Stimulated activated CD4-positive, alpha-beta T cell treated with anti-CD3 and anti-CD28 coated beads, TNF-alpha, amount 100 ng/mL, for 1 hour (primary cell): Measurements from ENCODE around the gene PSMG3.
A peak's percentile ranks its signal among the peaks of the same experiment; 100 is the strongest.

Source experiments
- DNase-seq, 3 donors: peaks; one replicate each; pipeline ENCODE4 v3.0.0-alpha.2; 2020; ENCODE audit warnings: low read depth in 3 of 3, low spot score in 1 of 3

The PSMG3 gene

GRCh38 chr7:1580422-1581030 is 10.7 kb upstream of the PSMG3 start:
- DNase-seq, result no peak

- DNase-seq, result peak in 2 of 3 donors; percentile 41 to 65
These were observed 9.9 kb upstream of the PSMG3 start for GRCh38 chr7:1579481-1580421.

DNA sequence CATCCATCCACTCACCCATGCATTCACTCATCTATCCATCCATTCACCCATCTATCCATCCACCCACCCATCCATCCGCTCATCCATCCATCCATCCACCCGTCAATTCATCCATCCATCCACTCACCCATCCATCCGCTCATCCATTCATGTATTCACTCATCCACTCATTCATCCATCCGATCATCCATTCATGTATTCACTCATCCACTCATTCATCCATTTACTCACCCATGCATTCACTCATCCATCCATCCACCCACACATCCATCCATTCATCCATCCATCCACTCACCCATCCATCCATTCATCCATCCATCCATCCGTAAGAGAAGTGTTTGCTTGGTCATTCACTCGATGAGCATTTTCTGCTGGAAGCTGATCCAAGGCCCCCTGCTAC is 8.7 kb upstream of the PSMG3 start:
- no peak for DNase-seq

- no peak for DNase-seq
These were observed 6.9 kb upstream of the PSMG3 start for GRCh38 chr7:1576521-1577253.

DNA sequence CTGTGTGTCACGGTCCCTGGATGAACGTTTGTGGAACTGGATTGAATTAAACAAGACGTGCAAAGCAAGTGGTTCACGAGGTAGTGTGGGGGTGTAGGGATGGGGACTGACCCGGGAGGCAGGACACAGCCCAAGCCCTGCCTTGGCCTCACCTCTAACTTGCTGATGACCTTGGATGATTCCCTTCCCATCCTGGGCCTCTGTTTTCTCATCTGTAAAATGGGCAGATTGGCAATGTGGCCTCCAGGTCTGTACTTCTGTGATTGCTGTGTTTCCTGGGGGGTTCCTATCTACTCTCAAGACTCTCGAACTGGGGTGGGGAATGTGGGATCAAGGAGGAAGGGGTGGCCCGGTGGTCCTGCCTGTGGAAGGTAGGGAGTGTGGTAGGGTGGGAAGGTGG is 6.0 kb upstream of the PSMG3 start:
- no peak for DNase-seq

DNA sequence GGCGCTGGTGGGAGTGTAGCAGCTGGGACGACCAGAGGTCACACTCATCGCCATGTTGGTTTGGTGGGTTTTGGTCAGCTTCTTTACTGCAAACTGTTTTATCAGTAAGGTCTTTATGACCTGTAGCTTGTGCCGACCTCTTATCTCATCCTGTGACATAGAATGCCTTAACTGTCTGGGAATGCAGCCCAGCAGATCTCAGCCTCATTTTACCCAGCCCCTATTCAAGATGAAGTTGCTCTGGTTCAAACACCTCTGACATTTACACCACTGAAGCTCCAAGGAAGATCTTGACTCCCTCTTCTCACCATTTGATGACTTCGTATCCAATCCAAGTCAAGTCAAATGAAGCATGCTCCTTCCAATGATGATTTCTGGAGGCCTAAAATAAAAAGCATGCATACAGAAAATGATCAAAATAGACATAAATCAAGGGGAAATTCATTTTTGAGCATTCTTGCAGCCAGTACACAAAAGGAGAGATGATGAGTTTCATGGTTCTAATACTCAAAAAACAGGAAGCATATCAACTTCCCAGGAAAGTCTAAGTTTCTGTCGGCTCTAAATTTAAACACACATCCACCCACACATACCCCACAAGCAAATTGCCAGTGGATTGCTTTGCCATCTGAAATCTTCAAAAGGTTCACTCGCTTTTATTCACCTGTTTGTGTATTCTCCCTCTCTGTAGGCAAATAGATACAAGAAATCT is 2.4 kb upstream of the PSMG3 start:
- DNase-seq, result no peak

GRCh38 chr7:1569440-1569832 is 396 bp downstream of the PSMG3 start:
- DNase-seq, result no peak

DNA sequence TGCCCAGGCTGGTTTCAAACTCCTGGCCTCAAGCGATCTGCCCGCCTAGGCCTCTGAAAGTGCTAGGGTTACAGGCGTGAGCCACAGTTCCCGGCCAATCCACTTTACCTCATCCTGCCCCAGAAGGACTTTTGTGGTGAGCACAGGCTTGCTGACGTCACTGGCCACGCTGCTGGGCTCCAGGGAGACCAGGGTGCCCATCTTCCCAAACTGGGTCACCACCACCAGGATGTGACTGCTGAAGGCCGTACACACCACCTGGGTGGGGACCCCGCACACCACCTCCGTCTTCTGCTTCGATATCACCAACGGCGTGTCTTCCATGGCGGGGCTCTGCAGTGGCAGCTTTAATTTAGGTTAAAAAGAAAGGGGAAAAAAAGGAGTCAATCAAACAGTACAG is 816 bp downstream of the PSMG3 start:
- no peak for DNase-seq

DNA sequence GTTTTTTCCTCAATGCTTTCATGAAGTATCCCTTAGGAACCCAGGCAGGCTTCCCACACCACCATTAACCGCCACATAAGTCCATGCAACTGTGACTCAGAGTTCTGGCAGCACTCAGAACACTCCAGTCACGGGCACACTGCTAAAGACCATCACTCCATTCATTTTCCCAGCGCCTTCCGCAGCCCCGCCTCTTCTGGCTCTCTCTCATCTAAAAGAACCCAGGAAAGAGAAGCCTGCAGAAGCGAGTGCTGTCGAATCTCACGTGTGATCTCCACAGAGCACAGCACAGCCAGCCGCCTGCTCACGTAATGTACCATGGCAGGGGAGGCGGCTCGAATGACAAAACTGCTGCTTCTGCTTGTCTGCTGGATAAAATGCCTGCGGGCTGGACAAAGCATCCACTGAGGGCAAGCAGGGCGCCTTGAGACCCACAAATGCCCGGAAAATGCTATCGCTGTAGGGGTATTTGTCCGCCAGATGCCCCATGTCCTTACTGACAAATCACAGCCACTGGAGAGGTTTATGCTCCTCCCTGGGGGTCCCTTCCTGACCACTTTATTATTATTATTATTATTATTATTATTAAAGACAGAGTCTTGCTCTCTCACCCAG is 1.8 kb downstream of the PSMG3 start:
- DNase-seq, result no peak

GRCh38 chr7:1567049-1567771 is 2.6 kb downstream of the PSMG3 start:
- no peak for DNase-seq

GRCh38 chr7:1566687-1567048 is 3.2 kb downstream of the PSMG3 start:
- no peak for DNase-seq

GRCh38 chr7:1564603-1565022 is 5.2 kb downstream of the PSMG3 start:
- DNase-seq, result no peak

DNA sequence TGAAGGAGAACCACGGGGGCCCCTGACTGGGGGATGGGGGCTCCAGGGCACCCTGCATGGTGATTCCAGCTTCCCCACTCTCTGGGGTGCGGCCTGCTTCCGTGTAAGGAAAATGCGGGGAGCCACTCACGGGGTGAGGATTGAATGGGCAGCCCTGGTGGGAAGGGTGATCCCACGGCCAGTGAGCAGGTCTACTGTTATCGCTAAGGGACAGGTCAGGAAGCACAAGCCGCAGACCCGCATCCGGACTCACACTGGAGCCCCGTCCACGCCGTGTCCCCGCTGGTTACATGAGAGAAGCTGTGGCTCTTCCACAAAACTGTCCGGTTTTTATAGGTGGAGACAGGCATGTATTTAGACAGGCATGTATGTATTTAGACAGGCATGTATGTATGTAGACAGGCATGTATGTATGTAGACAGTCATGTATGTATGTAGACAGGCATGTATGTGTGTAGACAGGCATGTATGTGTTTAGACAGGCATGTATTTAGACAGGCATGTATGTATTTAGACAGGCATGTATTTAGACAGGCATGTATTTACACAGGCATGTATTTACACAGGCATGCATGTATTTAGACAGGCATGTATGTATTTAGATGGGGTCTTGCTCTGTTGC is 5.7 kb downstream of the PSMG3 start:
- no peak for DNase-seq

DNA sequence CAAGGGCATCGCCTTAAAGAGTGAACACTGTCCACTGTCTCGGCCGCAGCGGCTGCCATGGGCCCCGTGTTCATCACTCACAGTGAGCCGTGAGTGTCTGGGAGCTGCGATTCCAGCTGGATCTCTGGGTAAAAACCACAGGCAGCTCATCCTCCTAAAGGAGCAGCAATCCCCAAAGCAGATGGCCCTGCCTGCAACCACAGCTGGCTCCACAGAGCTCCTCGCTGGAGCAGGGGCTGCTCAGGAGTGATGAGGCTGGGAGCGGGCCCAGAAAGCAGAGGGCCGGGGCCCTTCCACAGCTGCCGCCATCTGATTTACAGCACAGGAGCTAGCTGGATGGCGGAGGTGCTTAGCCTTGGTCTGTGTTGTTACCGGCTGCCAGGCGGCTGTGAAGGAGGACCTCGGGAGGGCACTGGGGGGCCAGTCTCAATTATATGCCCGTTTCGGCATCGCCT is 7.2 kb downstream of the PSMG3 start:
- no peak for DNase-seq

- no peak for DNase-seq
These were observed 7.7 kb downstream of the PSMG3 start for GRCh38 chr7:1562116-1562515.

DNA sequence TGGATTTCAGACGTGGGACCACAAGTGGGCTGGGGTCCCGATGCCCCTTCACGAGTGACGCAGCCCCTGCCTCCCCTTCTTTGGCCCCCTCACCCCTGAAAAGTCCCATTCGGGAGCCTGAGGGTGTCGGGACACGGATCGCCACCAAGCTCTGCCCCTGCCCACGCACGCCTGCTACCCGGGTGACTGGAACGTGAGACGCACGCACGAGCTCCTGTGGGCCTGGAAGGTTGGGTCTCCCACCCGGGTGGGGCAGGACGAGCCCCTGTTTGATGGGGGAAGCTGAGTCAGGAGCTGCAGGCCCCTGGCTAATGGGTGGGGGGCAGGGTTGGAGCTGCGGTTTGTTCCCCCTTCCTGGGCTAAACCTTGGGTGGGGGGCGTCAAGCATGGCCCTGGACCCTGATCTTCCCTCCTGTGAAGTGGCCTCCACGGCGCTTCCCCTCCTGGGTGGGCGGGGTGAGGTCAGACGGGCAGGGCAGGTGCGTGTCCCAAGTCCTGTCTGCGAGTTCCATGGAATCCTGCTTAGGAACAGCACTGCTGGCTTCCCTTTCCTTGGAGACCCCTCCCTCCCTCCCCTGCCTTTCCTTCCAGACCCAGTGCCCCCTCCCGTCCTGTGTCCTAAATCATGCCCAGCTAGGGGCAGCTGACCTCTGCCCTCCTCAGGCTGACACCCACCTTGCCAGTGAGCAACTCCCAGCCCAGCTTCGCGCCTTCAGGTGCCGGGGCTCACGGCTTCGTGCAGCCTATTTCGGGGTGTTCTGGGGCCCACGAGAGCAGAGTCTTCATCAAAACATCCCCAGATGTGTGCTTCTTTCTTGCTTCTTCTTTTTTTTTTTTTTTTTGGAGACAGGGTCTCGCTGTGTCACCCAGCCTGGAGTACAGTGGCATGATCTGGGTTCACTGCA is 8.5 kb downstream of the PSMG3 start:
- DNase-seq, result no peak

DNA sequence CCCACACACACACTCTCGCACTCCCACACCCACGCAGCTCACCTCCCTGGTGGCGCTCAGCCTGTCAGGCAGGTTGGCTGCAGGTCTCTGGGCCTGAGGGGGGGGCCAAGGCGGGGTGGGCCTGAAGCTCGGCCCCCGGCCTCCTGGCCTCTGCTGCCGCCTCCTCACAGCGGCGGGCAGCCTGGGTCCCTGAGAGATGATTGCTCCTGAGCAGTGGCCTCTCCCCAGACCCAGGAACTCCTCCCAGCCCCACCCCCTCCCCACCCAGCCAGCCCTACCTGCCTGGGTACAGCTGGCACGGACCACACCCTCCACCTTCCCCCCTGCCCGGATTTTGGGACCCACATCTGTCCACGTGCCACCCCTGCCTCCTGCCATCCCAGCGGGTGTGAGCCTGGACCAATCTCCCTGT is 9.2 kb downstream of the PSMG3 start:
- no peak for DNase-seq
